Breast epithelium (tissue), 4 donors: ENCODE results near the gene MRPL11. TPM values are rescaled to one million over a fixed set of nuclear protein-coding genes. Genes with fewer than 3 reads are reported as not detected.

Experiments
- DNase-seq, 2 donors: peaks; one replicate each; pipeline ENCODE4 v3.0.0-alpha.2; 2019; ENCODE audit warnings: low spot score in 2 of 2
- H3K27ac ChIP-seq, 2 donors: fragments of 200-600 bp; sonication (generic) in 1 of 2; one replicate each; pipeline ENCODE4 v1.5.1; 2016 to 2019; ENCODE audit warnings: mild to moderate bottlenecking in 1 of 2
- H3K27me3 ChIP-seq, 2 donors: fragments of 200-600 bp; sonication (generic) in 1 of 2; one replicate each; pipeline versions ENCODE4 v1.5.1 to v1.6.0; 2017 to 2019; ENCODE audit warnings: control low read depth in 1 of 2, mild to moderate bottlenecking in 1 of 2
- H3K36me3 ChIP-seq: fragments of 200-600 bp; one replicate; pipeline ENCODE4 v1.5.1; 2019
- H3K4me1 ChIP-seq, 2 donors: fragments of 200-600 bp; sonication (generic); one replicate each; pipeline ENCODE4 v1.5.1; 2016 to 2019; ENCODE audit warnings: control low read depth in 1 of 2
- H3K4me3 ChIP-seq, 3 donors: fragments of 200-600 bp; sonication (generic); 1 replicate in 2 of 3; 2 replicates in 1 of 3; pipeline ENCODE4 v1.5.1; 2016 to 2019; ENCODE audit warnings: mild to moderate bottlenecking in 3 of 3, moderate library complexity in 2 of 3
- H3K9me3 ChIP-seq, 2 donors: fragments of 200-600 bp; sonication (generic) in 1 of 2; one replicate each; pipeline ENCODE4 v1.5.1; 2016 to 2019; ENCODE audit warnings: control low read depth in 1 of 2
- CTCF ChIP-seq, 3 donors: fragments of 450-650 bp; IDR thresholded peaks; one replicate each; pipeline ENCODE4 v1.5.1; 2016 to 2017; ENCODE audit warnings: antibody characterized with exemption in 3 of 3, mild to moderate bottlenecking in 3 of 3, moderate library complexity in 3 of 3
- POLR2A ChIP-seq: fragments of 450-650 bp; IDR thresholded peaks from one replicate; pipeline ENCODE4 v1.6.1; 2016; ENCODE audit warnings: antibody characterized with exemption, mild to moderate bottlenecking, moderate library complexity
- POLR2AphosphoS5 ChIP-seq, 3 donors: sonication (generic); formaldehyde crosslinking; IDR thresholded peaks; one replicate each; pipeline ENCODE4 v1.6.1; 2017; ENCODE audit warnings: antibody characterized with exemption in 3 of 3
- intact Hi-C: fragments of 100-400 bp; cut with DNase I; formaldehyde crosslinking; loops from one replicate; pipeline ENCODE4 v1.15.1; 2023; ENCODE audit warnings: low total_unique reads
- total RNA-seq, 3 donors: library from RNA; depleted of rRNA; stranded (reverse); fragments of >200 nt; gene quantifications; one replicate each; pipeline ENCODE4 v1.1.0, GENCODE V29; 2016

The MRPL11 gene
- total RNA-seq, 3 donors from 2014 or later, result 33.1 to 42.3 (median 36.8) TPM

- TF ChIP-seq POLR2AphosphoS5 (IDR thresholded peaks at IDR 0.05) (no peak), POLR2A (no peak), CTCF (IDR thresholded peaks at IDR 0.05) (no peak)
- H3K4me3 ChIP-seq, result no peak overlapping the region
- H3K36me3 ChIP-seq, result no peaks in the 10 kb centered on the region
- no peak for DNase-seq
- intact Hi-C loops, result no loop called here
- H3K4me1 ChIP-seq, result peaks cover 0 to 4% of the 10 kb centered on the region in 2 donors
- H3K27me3 ChIP-seq, result no peaks in the 10 kb centered on the region
- no peak overlapping the region for H3K27ac ChIP-seq
- no peaks in the 10 kb centered on the region for H3K9me3 ChIP-seq
Measured at GRCh38 chr11:66470015-66470414, 31.4 kb upstream of the MRPL11 start.

GRCh38 chr11:66469441-66469840 is 30.8 kb upstream of the MRPL11 start:
- Histone ChIP-seq H3K4me3 (no peak overlapping the region), H3K9me3 (no peaks in the 10 kb centered on the region), H3K27me3 (no peaks in the 10 kb centered on the region), H3K27ac (no peak overlapping the region), H3K36me3 (no peaks in the 10 kb centered on the region), H3K4me1 (peaks cover 0 to 4% of the 10 kb centered on the region in 2 donors)
- TF ChIP-seq CTCF (IDR thresholded peaks at IDR 0.05) (no peak), POLR2A (no peak), POLR2AphosphoS5 (IDR thresholded peaks at IDR 0.05) (no peak)
- no peak for DNase-seq
- intact Hi-C loops, result no loop called here

GRCh38 chr11:66468691-66469090 is 30.0 kb upstream of the MRPL11 start:
- H3K4me1 ChIP-seq, result peaks cover 0 to 4% of the 10 kb centered on the region in 2 donors
- no peaks in the 10 kb centered on the region for H3K9me3 ChIP-seq
- no peak overlapping the region for H3K4me3 ChIP-seq
- no peaks in the 10 kb centered on the region for H3K36me3 ChIP-seq
- intact Hi-C loops, result no loop called here
- no peak for TF ChIP-seq POLR2AphosphoS5 (IDR thresholded peaks at IDR 0.05)
- TF ChIP-seq POLR2A, result no peak
- TF ChIP-seq CTCF (IDR thresholded peaks at IDR 0.05), result no peak
- H3K27ac ChIP-seq, result no peak overlapping the region
- DNase-seq, result no peak
- H3K27me3 ChIP-seq, result no peaks in the 10 kb centered on the region

- Histone ChIP-seq H3K4me1 (peaks cover 0 to 4% of the 10 kb centered on the region in 2 donors), H3K36me3 (no peaks in the 10 kb centered on the region), H3K9me3 (no peaks in the 10 kb centered on the region), H3K27me3 (no peaks in the 10 kb centered on the region), H3K4me3 (peak overlapping the region; percentile 52 to 95 (median 81)), H3K27ac (peak overlapping the region in 1 of 2 donors; percentile 76)
- DNase-seq, result no peak
- intact Hi-C loops, result no loop called here
- TF ChIP-seq CTCF (IDR thresholded peaks at IDR 0.05), result no peak
- TF ChIP-seq POLR2AphosphoS5 (IDR thresholded peaks at IDR 0.05), result no peak
- no peak for TF ChIP-seq POLR2A
Measured at GRCh38 chr11:66467756-66468155, 29.1 kb upstream of the MRPL11 start.

- DNase-seq, result peak in 1 of 2 donors; percentile 22
- TF ChIP-seq POLR2A (no peak), CTCF (IDR thresholded peaks at IDR 0.05) (peak in 2 of 3 donors; percentile 12 to 50), POLR2AphosphoS5 (IDR thresholded peaks at IDR 0.05) (no peak)
- Histone ChIP-seq H3K4me1 (peaks cover 0 to 4% of the 10 kb centered on the region in 2 donors), H3K27ac (peak overlapping the region; percentile 76 to 93), H3K9me3 (no peaks in the 10 kb centered on the region), H3K36me3 (no peaks in the 10 kb centered on the region), H3K4me3 (peak overlapping the region; percentile 52 to 95 (median 81)), H3K27me3 (no peaks in the 10 kb centered on the region)
- intact Hi-C loops, result no loop called here
Measured at GRCh38 chr11:66467034-66467659, 28.5 kb upstream of the MRPL11 start.
